Measurements from ENCODE around the gene MPPED1.

DNA sequence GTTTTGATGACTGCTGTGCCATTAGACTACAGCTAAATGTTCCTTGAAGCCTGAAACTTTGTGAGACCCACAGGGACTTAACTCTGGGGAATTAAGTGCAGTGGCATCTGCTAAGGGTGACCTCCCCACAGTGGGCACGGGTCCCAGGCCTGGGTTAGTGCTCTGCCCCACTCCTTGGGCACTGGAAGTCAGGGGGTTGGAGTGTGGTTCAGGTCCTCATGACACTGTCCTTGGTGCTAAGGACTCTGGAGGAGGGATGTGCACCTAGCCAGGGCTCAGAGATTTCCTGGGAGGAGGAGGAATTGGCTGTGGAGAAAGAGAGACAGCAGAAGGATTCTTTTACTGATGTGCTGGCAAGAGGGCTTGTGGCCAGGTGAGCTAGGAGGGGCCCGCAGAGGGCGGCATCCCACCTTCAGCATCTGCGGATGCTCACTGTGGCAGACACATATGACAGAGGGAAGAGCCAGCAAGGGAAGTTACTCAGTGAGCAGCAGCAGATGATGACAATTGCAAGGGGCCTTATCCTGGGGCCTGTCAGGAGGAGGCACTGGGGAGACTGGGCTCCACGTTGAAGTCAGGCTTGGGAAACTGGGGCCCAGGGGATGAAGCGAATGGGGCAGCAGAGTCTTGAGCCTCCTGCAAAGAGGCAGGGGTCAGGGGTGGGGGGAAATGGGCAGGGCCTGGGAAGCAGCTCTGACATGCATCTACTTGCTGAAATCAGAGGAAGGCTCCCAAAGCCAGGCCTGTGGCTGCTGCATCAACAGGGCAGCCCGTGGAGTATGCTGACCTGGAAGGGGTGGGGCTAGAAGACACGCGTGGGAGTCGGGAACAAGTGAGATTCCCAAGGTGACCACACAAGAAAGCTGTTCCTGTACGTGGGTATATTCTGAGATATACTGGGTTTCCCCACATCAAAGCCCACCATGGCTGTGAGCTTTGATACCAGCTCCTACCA is 144.0 kb downstream of the MPPED1 start:
- TF ChIP-seq, protein P1, sequence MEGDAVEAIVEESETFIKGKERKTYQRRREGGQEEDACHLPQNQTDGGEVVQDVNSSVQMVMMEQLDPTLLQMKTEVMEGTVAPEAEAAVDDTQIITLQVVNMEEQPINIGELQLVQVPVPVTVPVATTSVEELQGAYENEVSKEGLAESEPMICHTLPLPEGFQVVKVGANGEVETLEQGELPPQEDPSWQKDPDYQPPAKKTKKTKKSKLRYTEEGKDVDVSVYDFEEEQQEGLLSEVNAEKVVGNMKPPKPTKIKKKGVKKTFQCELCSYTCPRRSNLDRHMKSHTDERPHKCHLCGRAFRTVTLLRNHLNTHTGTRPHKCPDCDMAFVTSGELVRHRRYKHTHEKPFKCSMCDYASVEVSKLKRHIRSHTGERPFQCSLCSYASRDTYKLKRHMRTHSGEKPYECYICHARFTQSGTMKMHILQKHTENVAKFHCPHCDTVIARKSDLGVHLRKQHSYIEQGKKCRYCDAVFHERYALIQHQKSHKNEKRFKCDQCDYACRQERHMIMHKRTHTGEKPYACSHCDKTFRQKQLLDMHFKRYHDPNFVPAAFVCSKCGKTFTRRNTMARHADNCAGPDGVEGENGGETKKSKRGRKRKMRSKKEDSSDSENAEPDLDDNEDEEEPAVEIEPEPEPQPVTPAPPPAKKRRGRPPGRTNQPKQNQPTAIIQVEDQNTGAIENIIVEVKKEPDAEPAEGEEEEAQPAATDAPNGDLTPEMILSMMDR (IDR thresholded peaks at IDR 0.05), result no peak
- TF ChIP-seq POLR2A (IDR thresholded peaks at IDR 0.05), result no peak
